ENCODE results near the gene ANKRD34A. TPM values are rescaled to one million over a fixed set of nuclear protein-coding genes. Genes with fewer than 3 reads are reported as not detected.

The ANKRD34A gene
- total RNA-seq, 1 donor from 2014 or later: under 0.01 TPM

- H3K27me3 ChIP-seq (ENCODE audit: control insufficient read depth, insufficient read depth, low read length): no peaks in the 10 kb centered on the region
- DNase-seq (ENCODE audit: low read depth) (no peak), FAIRE-seq (no peak)
- no peak overlapping the region for H3K4me3 ChIP-seq (ENCODE audit: low read depth, low read length)
- no peak for TF ChIP-seq CTCF (IDR thresholded peaks at IDR 0.05; ENCODE audit: insufficient read depth, low read length, severe bottlenecking)
- no peaks in the 10 kb centered on the region for H3K36me3 ChIP-seq (ENCODE audit: control insufficient read depth, insufficient read depth, low read length)
Observed at GRCh38 chr1:146001709-146002108, 37.3 kb upstream of the ANKRD34A start.

GRCh38 chr1:145999321-146000024 is 35.1 kb upstream of the ANKRD34A start:
- FAIRE-seq (no peak), DNase-seq (ENCODE audit: low read depth) (no peak)
- no peaks in the 10 kb centered on the region for H3K27me3 ChIP-seq (ENCODE audit: control insufficient read depth, insufficient read depth, low read length)
- no peak for TF ChIP-seq CTCF (IDR thresholded peaks at IDR 0.05; ENCODE audit: insufficient read depth, low read length, severe bottlenecking)
- peaks cover 14% of the 10 kb centered on the region for H3K36me3 ChIP-seq (ENCODE audit: control insufficient read depth, insufficient read depth, low read length)
- no peak overlapping the region for H3K4me3 ChIP-seq (ENCODE audit: low read depth, low read length)

- Histone ChIP-seq H3K27me3 (ENCODE audit: control insufficient read depth, insufficient read depth, low read length) (no peaks in the 10 kb centered on the region), H3K4me3 (ENCODE audit: low read depth, low read length) (no peak overlapping the region), H3K36me3 (ENCODE audit: control insufficient read depth, insufficient read depth, low read length) (peaks cover 20% of the 10 kb centered on the region)
- no peak for TF ChIP-seq CTCF (IDR thresholded peaks at IDR 0.05; ENCODE audit: insufficient read depth, low read length, severe bottlenecking)
- FAIRE-seq (no peak), DNase-seq (ENCODE audit: low read depth) (no peak)
Observed at GRCh38 chr1:145997718-145998023, 33.3 kb upstream of the ANKRD34A start.

- FAIRE-seq: no peak
Observed at GRCh38 chr1:145997016-145997717, 32.8 kb upstream of the ANKRD34A start.

GRCh38 chr1:145996433-145997015 is 32.1 kb upstream of the ANKRD34A start, which contains the start of gene TXNIP:
Gene TXNIP (minus strand): TSS chr1:145996579. CDS start chr1:145996266, 313 bp downstream.
- no peak for TF ChIP-seq CTCF (IDR thresholded peaks at IDR 0.05; ENCODE audit: insufficient read depth, low read length, severe bottlenecking)
- Histone ChIP-seq H3K27me3 (ENCODE audit: control insufficient read depth, insufficient read depth, low read length) (no peaks in the 10 kb centered on the region), H3K4me3 (ENCODE audit: low read depth, low read length) (peak within 1 kb of the TSS; percentile 81), H3K36me3 (ENCODE audit: control insufficient read depth, insufficient read depth, low read length) (peaks cover 20% of the 10 kb centered on the region)
- no peak for FAIRE-seq
- DNase-seq (ENCODE audit: low read depth): peak; percentile 91

More at GRCh38 chr1:145997016-145997717, 32.8 kb upstream of the ANKRD34A start:
- DNase-seq (ENCODE audit: low read depth): no peak
- Histone ChIP-seq H3K36me3 (ENCODE audit: control insufficient read depth, insufficient read depth, low read length) (peaks cover 20% of the 10 kb centered on the region), H3K4me3 (ENCODE audit: low read depth, low read length) (peak overlapping the region; percentile 81), H3K27me3 (ENCODE audit: control insufficient read depth, insufficient read depth, low read length) (no peaks in the 10 kb centered on the region)
- no peak for TF ChIP-seq CTCF (IDR thresholded peaks at IDR 0.05; ENCODE audit: insufficient read depth, low read length, severe bottlenecking)
